Measurements from ENCODE around the gene MAD1L1.
A peak's percentile ranks its signal among the peaks of the same experiment; 100 is the strongest.
"Not testable (repeated sequence)": the region's sequence is repeated elsewhere in the genome, so short reads cannot be mapped to it uniquely, and the experiment has no call there.

Gene MAD1L1

GRCh38 chr7:2038931-2039728 is 193.6 kb downstream of the MAD1L1 start:
- no peak for DNase-seq

- no peak for DNase-seq
Measured at GRCh38 chr7:2037808-2038522, 194.8 kb downstream of the MAD1L1 start.

GRCh38 chr7:2037301-2037807 is 195.4 kb downstream of the MAD1L1 start:
- DNase-seq = no peak

GRCh38 chr7:2036786-2037185 is 196.0 kb downstream of the MAD1L1 start:
- DNase-seq = no peak

- DNase-seq = not testable (repeated sequence)
Measured at GRCh38 chr7:2036201-2036600, 196.5 kb downstream of the MAD1L1 start.

GRCh38 chr7:2034291-2035201 is 198.2 kb downstream of the MAD1L1 start:
- no peak for DNase-seq

GRCh38 chr7:2033586-2034135 is 199.1 kb downstream of the MAD1L1 start:
- DNase-seq = no peak

GRCh38 chr7:2032876-2033407 is 199.8 kb downstream of the MAD1L1 start:
- no peak for DNase-seq

GRCh38 chr7:2032030-2032875 is 200.5 kb downstream of the MAD1L1 start:
- no peak for DNase-seq

GRCh38 chr7:2031451-2031845 is 201.3 kb downstream of the MAD1L1 start:
- DNase-seq = no peak

- no peak for DNase-seq
Measured at GRCh38 chr7:2030475-2031450, 202.0 kb downstream of the MAD1L1 start.

GRCh38 chr7:2029936-2030335 is 202.8 kb downstream of the MAD1L1 start:
- DNase-seq = no peak

- no peak for DNase-seq
Measured at GRCh38 chr7:2029211-2029905, 203.4 kb downstream of the MAD1L1 start.

GRCh38 chr7:2028733-2029132 is 204.0 kb downstream of the MAD1L1 start:
- DNase-seq = no peak

- no peak for DNase-seq
Measured at GRCh38 chr7:2025188-2025587, 207.6 kb downstream of the MAD1L1 start.

- DNase-seq = no peak
Measured at GRCh38 chr7:2024567-2024918, 208.2 kb downstream of the MAD1L1 start.

- peak; percentile 26 for DNase-seq
Measured at GRCh38 chr7:2023877-2024566, 208.7 kb downstream of the MAD1L1 start.

GRCh38 chr7:2022737-2023250 is 210.0 kb downstream of the MAD1L1 start:
- DNase-seq = no peak

GRCh38 chr7:2022021-2022409 is 210.7 kb downstream of the MAD1L1 start:
- no peak for DNase-seq
